Natural killer cell (primary cell): ENCODE measurements around the gene ZNF185. TPM values are rescaled to one million over a fixed set of nuclear protein-coding genes. Genes with fewer than 3 reads are reported as not detected.

Source experiments
- ATAC-seq, 3 donors: fragments of 150-1000 bp in 2 of 3; fragments of 200-7000 bp in 1 of 3; cut with Tn5 transposase; 1 replicate in 1 of 3; 2 replicates in 2 of 3; pipeline ENCODE4 v1.10.0; 2021; ENCODE audit warnings: mild to moderate bottlenecking in 2 of 3, moderate library complexity in 2 of 3
- DNase-seq, 2 donors: peaks; one replicate each; pipeline versions ENCODE4 v3.0.0 to v3.0.0-alpha.2; 2013 to 2021; ENCODE audit warnings: mixed read lengths in 1 of 2
- H3K27ac ChIP-seq: one replicate; pipeline ENCODE4 v1.5.1; 2013; ENCODE audit warnings: mild to moderate bottlenecking, low read length
- H3K27me3 ChIP-seq: one replicate; pipeline ENCODE4 v1.6.1; 2013; ENCODE audit warnings: low read length; ENCODE audit not compliant: control insufficient read depth, insufficient read depth
- H3K36me3 ChIP-seq: one replicate; pipeline ENCODE4 v1.6.1; 2013; ENCODE audit warnings: low read length; ENCODE audit not compliant: control insufficient read depth, insufficient read depth
- H3K4me1 ChIP-seq: one replicate; pipeline ENCODE4 v1.6.1; 2013; ENCODE audit warnings: low read length; ENCODE audit not compliant: control insufficient read depth, insufficient read depth
- H3K4me3 ChIP-seq: one replicate; pipeline ENCODE4 v1.5.1; 2013; ENCODE audit warnings: low read length
- H3K9me3 ChIP-seq: one replicate; pipeline ENCODE4 v1.6.1; 2013; ENCODE audit warnings: low read length; ENCODE audit not compliant: control insufficient read depth, insufficient read depth
- H3K27ac Mint-ChIP-seq, 2 donors: one replicate each; pipeline ENCODE4 v1.8.0; 2022; ENCODE audit warnings: mild to moderate bottlenecking in 2 of 2, mixed read lengths in 2 of 2, moderate library complexity in 1 of 2
- H3K27me3 Mint-ChIP-seq, 2 donors: one replicate each; pipeline ENCODE4 v1.8.0; 2022; ENCODE audit warnings: low read depth in 2 of 2, mixed read lengths in 2 of 2
- H3K36me3 Mint-ChIP-seq: one replicate; pipeline ENCODE4 v1.8.0; 2022; ENCODE audit warnings: mixed read lengths
- H3K4me1 Mint-ChIP-seq, 2 donors: one replicate each; pipeline ENCODE4 v1.8.0; 2022; ENCODE audit warnings: mixed read lengths in 2 of 2
- H3K4me3 Mint-ChIP-seq: one replicate; pipeline ENCODE4 v1.8.0; 2022; ENCODE audit warnings: mild to moderate bottlenecking, moderate library complexity, mixed read lengths
- H3K9me3 Mint-ChIP-seq, 2 donors: one replicate each; pipeline ENCODE4 v1.8.0; 2022; ENCODE audit warnings: mixed read lengths in 2 of 2
- CTCF ChIP-seq: fragments of 200-600 bp; IDR thresholded peaks from one replicate; pipeline ENCODE4 v1.8.0; 2022; ENCODE audit warnings: antibody characterized with exemption
- WGBS: methylation state at CpG from one replicate; pipeline ENCODE4 v1.1.7; 2013; ENCODE audit warnings: missing lambda C conversion rate; ENCODE audit not compliant: insufficient coverage; 5-methylcytosine and 5-hydroxymethylcytosine counted together
- intact Hi-C: fragments of 100-400 bp; cut with micrococcal nuclease; formaldehyde crosslinking; loops from one replicate; pipeline ENCODE4 v1.14.2; 2022
- total RNA-seq, 4 donors: library from RNA; stranded (reverse); fragments of 120-200 nt in 1 of 4; gene quantifications; one replicate each; pipeline versions ENCODE4 v1.2.3 to v1.2.4, GENCODE V29; 2013 to 2022

ZNF185 gene
- total RNA-seq, 3 donors from 2014 or later (not counting 1 experiment from before 2014, with no cell fraction given) = 1.9 to 12.4 (median 6.5) TPM

GRCh38 chrX:152913346-152913745 lies 15.5 kb downstream of the ZNF185 start:
- no peak overlapping the region for H3K4me3 ChIP-seq
- Mint-ChIP-seq H3K9me3 (no peaks in the 10 kb centered on the region), H3K4me3 (no peak overlapping the region), H3K4me1 (no peaks in the 10 kb centered on the region), H3K27me3 (no peaks in the 10 kb centered on the region), H3K36me3 (no peaks in the 10 kb centered on the region), H3K27ac (no peak overlapping the region)
- no peaks in the 10 kb centered on the region for H3K9me3 ChIP-seq
- WGBS = 27% methylated on average over 9 of the region's 10 CpGs
- H3K27me3 ChIP-seq = no peaks in the 10 kb centered on the region
- ATAC-seq (no peak), DNase-seq (no peak)
- no peak overlapping the region for H3K27ac ChIP-seq
- no peak for TF ChIP-seq CTCF
- intact Hi-C loops = no loop called here
- no peaks in the 10 kb centered on the region for H3K36me3 ChIP-seq
- H3K4me1 ChIP-seq = no peaks in the 10 kb centered on the region

- intact Hi-C loops = no loop called here
- Histone ChIP-seq H3K4me1 (no peaks in the 10 kb centered on the region), H3K27me3 (no peaks in the 10 kb centered on the region), H3K27ac (no peak overlapping the region), H3K4me3 (no peak overlapping the region), H3K36me3 (no peaks in the 10 kb centered on the region), H3K9me3 (no peaks in the 10 kb centered on the region)
- H3K36me3 Mint-ChIP-seq = no peaks in the 10 kb centered on the region
- no peak for TF ChIP-seq CTCF
- WGBS = 92% methylated on average over 5 of the region's 6 CpGs
- ATAC-seq = no peak
- no peaks in the 10 kb centered on the region for H3K4me1 Mint-ChIP-seq
- no peaks in the 10 kb centered on the region for H3K9me3 Mint-ChIP-seq
- no peak for DNase-seq
- H3K27me3 Mint-ChIP-seq = no peaks in the 10 kb centered on the region
- no peak overlapping the region for H3K4me3 Mint-ChIP-seq
- H3K27ac Mint-ChIP-seq = no peak overlapping the region
Observed at GRCh38 chrX:152913910-152914309, 16.0 kb downstream of the ZNF185 start.

DNA sequence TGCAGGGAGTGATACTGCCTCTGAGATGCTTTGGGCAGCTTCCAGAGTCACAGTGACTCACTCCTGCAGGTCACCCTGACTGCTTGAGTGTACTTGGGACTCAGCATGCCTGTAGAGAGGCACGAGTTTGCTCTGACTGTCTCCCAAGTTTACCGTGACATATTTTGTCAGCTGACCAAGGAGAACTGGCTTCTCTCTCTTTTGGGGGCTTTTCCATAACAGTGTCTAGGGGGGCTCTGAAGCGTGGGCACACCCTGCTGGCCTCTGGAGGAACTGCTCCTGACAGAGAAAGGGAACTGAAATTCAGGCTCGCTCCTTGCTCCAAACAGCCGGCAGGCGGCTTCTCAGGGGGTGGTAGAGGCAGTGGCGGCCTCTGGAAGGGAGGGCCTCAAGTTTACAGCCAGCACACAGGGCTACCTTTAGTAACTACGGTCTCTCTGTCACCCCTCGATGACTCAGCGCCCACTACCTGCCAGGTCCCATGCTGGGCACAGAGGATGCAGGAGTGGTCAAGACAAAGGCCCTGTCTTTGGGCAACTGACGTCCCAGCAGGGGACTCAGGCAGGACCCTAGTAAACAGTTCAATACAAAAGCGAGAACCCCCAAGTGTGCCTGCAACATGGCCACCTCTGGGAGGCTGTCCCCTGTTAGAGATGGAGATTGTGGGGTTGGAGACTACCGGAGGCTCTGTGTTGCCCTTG lies 17.8 kb downstream of the ZNF185 start:
- Histone ChIP-seq H3K27ac (no peak overlapping the region), H3K4me1 (no peaks in the 10 kb centered on the region), H3K4me3 (no peak overlapping the region), H3K27me3 (no peaks in the 10 kb centered on the region), H3K9me3 (no peaks in the 10 kb centered on the region), H3K36me3 (no peaks in the 10 kb centered on the region)
- WGBS = 29% methylated on average over 12 of the region's 13 CpGs
- no peak for TF ChIP-seq CTCF
- H3K4me1 Mint-ChIP-seq = no peaks in the 10 kb centered on the region
- H3K4me3 Mint-ChIP-seq = no peak overlapping the region
- intact Hi-C loops = no loop called here
- H3K36me3 Mint-ChIP-seq = no peaks in the 10 kb centered on the region
- no peaks in the 10 kb centered on the region for H3K9me3 Mint-ChIP-seq
- ATAC-seq = peak in 1 of 3 donors; percentile 48
- no peaks in the 10 kb centered on the region for H3K27me3 Mint-ChIP-seq
- DNase-seq = peak in 1 of 2 donors; percentile 31
- H3K27ac Mint-ChIP-seq = no peak overlapping the region
